H9 (cell line): ENCODE data around the gene DMBT1. TPM values are rescaled to one million over a fixed set of nuclear protein-coding genes. Genes with fewer than 3 reads are reported as not detected.

Experiments
- DNase-seq: peaks from one replicate; pipeline ENCODE4 v3.0.0-alpha.2; 2017
- H2AFZ ChIP-seq: one replicate; pipeline ENCODE4 v1.6.1; 2013; ENCODE audit warnings: mild to moderate bottlenecking, low read length, control low read depth, moderate library complexity
- H2AK5ac ChIP-seq: 2 replicates; pipeline ENCODE4 v1.6.1; 2013; ENCODE audit warnings: low read length, control low read depth, mixed read lengths; ENCODE audit not compliant: insufficient read length
- H2BK120ac ChIP-seq: one replicate; pipeline ENCODE4 v1.6.1; 2013; ENCODE audit warnings: low read depth, mild to moderate bottlenecking, low read length, control low read depth, inconsistent platforms; ENCODE audit not compliant: poor library complexity, severe bottlenecking
- H2BK12ac ChIP-seq: 2 replicates; pipeline ENCODE4 v1.6.1; 2013; ENCODE audit warnings: low read length, control low read depth, mixed read lengths, low read depth; ENCODE audit not compliant: insufficient read length
- H2BK15ac ChIP-seq: 2 replicates; pipeline ENCODE4 v1.6.1; 2013; ENCODE audit warnings: low read depth, low read length, control low read depth
- H2BK20ac ChIP-seq: one replicate; pipeline ENCODE4 v1.6.1; 2013; ENCODE audit warnings: low read depth, mild to moderate bottlenecking, low read length, control low read depth, inconsistent platforms; ENCODE audit not compliant: poor library complexity, severe bottlenecking
- H2BK5ac ChIP-seq: 2 replicates; pipeline ENCODE4 v1.6.1; 2013; ENCODE audit warnings: low read length, control low read depth, mixed read lengths; ENCODE audit not compliant: insufficient read length
- H3K14ac ChIP-seq: 2 replicates; pipeline ENCODE4 v1.6.1; 2013; ENCODE audit warnings: low read length, control low read depth; ENCODE audit not compliant: insufficient read depth
- H3K18ac ChIP-seq: 2 replicates; pipeline ENCODE4 v1.6.1; 2013; ENCODE audit warnings: low read depth, mild to moderate bottlenecking, mixed read lengths, low read length, control low read depth; ENCODE audit not compliant: insufficient read length
- H3K23ac ChIP-seq: 2 replicates; pipeline ENCODE4 v1.6.1; 2013; ENCODE audit warnings: low read length, control low read depth, mixed read lengths, low read depth; ENCODE audit not compliant: insufficient read length
- H3K23me2 ChIP-seq: 2 replicates; pipeline ENCODE4 v1.6.1; 2013; ENCODE audit warnings: low read depth, mild to moderate bottlenecking, mixed read lengths, low read length, control low read depth; ENCODE audit not compliant: insufficient read length, poor library complexity, severe bottlenecking
- H3K27ac ChIP-seq: 2 replicates; pipeline ENCODE4 v1.5.1; 2013; ENCODE audit warnings: low read length, control low read depth, mixed read lengths, low read depth; ENCODE audit not compliant: insufficient read length
- H3K27me3 ChIP-seq: 2 replicates; pipeline ENCODE4 v1.6.1; 2013; ENCODE audit warnings: low read length, control low read depth, inconsistent platforms; ENCODE audit not compliant: insufficient read depth
- H3K4ac ChIP-seq: 2 replicates; pipeline ENCODE4 v1.6.1; 2013; ENCODE audit warnings: low read depth, mild to moderate bottlenecking, control low read depth, inconsistent platforms, low read length, moderate library complexity
- H3K4me1 ChIP-seq: 2 replicates; pipeline ENCODE4 v1.6.1; 2013; ENCODE audit warnings: low read length, control low read depth, inconsistent platforms; ENCODE audit not compliant: insufficient read depth
- H3K4me2 ChIP-seq: 2 replicates; pipeline ENCODE4 v1.6.1; 2013; ENCODE audit warnings: low read length, control low read depth, mixed read lengths; ENCODE audit not compliant: insufficient read length, insufficient read depth
- H3K56ac ChIP-seq: 2 replicates; pipeline ENCODE4 v1.6.1; 2013; ENCODE audit warnings: low read depth, mild to moderate bottlenecking, mixed read lengths, low read length, control low read depth; ENCODE audit not compliant: insufficient read length
- H3K79me1 ChIP-seq: 2 replicates; pipeline ENCODE4 v1.6.1; 2013; ENCODE audit warnings: low read depth, mild to moderate bottlenecking, moderate library complexity, low read length, control low read depth, inconsistent platforms; ENCODE audit not compliant: insufficient read depth, poor library complexity, severe bottlenecking
- H3K79me2 ChIP-seq: 2 replicates; pipeline ENCODE4 v1.6.1; 2013; ENCODE audit warnings: low read length, control low read depth, inconsistent platforms; ENCODE audit not compliant: insufficient read depth
- H3K9ac ChIP-seq: 2 replicates; pipeline ENCODE4 v1.6.1; 2013; ENCODE audit warnings: low read length, control low read depth, mixed read lengths; ENCODE audit not compliant: insufficient read length; ENCODE audit errors: extremely low read depth
- H3K9me3 ChIP-seq: one replicate; pipeline ENCODE4 v1.6.1; 2013; ENCODE audit warnings: low read depth, low read length, inconsistent platforms; ENCODE audit not compliant: control insufficient read depth
- H3T11ph ChIP-seq: one replicate; pipeline ENCODE4 v1.6.1; 2013; ENCODE audit warnings: mild to moderate bottlenecking, low read length, control low read depth, inconsistent platforms
- H4K20me1 ChIP-seq: one replicate; pipeline ENCODE4 v1.6.1; 2013; ENCODE audit not compliant: control insufficient read depth, insufficient read length, insufficient read depth
- H4K5ac ChIP-seq: 2 replicates; pipeline ENCODE4 v1.6.1; 2013; ENCODE audit warnings: low read depth, mild to moderate bottlenecking, mixed read lengths, low read length, control low read depth; ENCODE audit not compliant: insufficient read length
- H4K8ac ChIP-seq: replicated peaks from 2 replicates; pipeline ENCODE4 v1.6.1; 2013; ENCODE audit warnings: low read length, control low read depth, mixed read lengths, low read depth; ENCODE audit not compliant: insufficient read length
- H4K91ac ChIP-seq: 2 replicates; pipeline ENCODE4 v1.6.1; 2013; ENCODE audit warnings: low read depth, mild to moderate bottlenecking, moderate library complexity, mixed read lengths, low read length, control low read depth; ENCODE audit not compliant: insufficient read length
- H3K27ac Mint-ChIP-seq, 3 experiments: 2 replicates in 2 of 3; 3 replicates in 1 of 3; pipeline ENCODE4 v1.8.0; 2020 to 2021; ENCODE audit warnings: mixed read lengths in 3 of 3, mild to moderate bottlenecking in 1 of 3, moderate library complexity in 1 of 3
- H3K27me3 Mint-ChIP-seq: 2 replicates; pipeline ENCODE4 v1.8.0; 2021; ENCODE audit warnings: low read depth, mild to moderate bottlenecking, moderate library complexity, mixed read lengths
- H3K36me3 Mint-ChIP-seq, 3 experiments: 2 replicates in 2 of 3; 3 replicates in 1 of 3; pipeline ENCODE4 v1.8.0; 2020 to 2021; ENCODE audit warnings: low read depth in 3 of 3, mixed read lengths in 3 of 3; ENCODE audit not compliant: insufficient read depth in 1 of 3
- H3K4me1 Mint-ChIP-seq, 2 experiments: 2 replicates each; pipeline ENCODE4 v1.8.0; 2020; ENCODE audit warnings: mixed read lengths in 2 of 2
- H3K4me3 Mint-ChIP-seq, 2 experiments: 2 replicates in 1 of 2; 3 replicates in 1 of 2; pipeline ENCODE4 v1.8.0; 2020 to 2021; ENCODE audit warnings: mild to moderate bottlenecking in 2 of 2, mixed read lengths in 2 of 2, moderate library complexity in 1 of 2
- H3K9me3 Mint-ChIP-seq, 2 experiments: 2 replicates in 1 of 2; 3 replicates in 1 of 2; pipeline ENCODE4 v1.8.0; 2020; ENCODE audit warnings: mild to moderate bottlenecking in 2 of 2, mixed read lengths in 2 of 2, moderate library complexity in 1 of 2
- CTCF ChIP-seq: fragments of 200-600 bp; sonication (generic); conservative IDR thresholded peaks from 3 replicates; pipeline ENCODE4 v1.8.0; 2021; ENCODE audit warnings: antibody characterized with exemption, mild to moderate bottlenecking
- WGBS: extraction: QIAGEN DNeasy Blood & Tissue Kit; methylation state at CpG from one replicate; pipeline ENCODE4 v1.1.7; 2013; ENCODE audit warnings: missing lambda C conversion rate, low lambda C conversion rate, mixed read lengths; ENCODE audit not compliant: insufficient read length; ENCODE audit errors: extremely low coverage; 5-methylcytosine and 5-hydroxymethylcytosine counted together
- total RNA-seq: library from RNA; stranded (reverse); gene quantifications from 2 replicates; pipeline ENCODE4 v1.2.1, GENCODE V29; 2021

Gene DMBT1
- total RNA-seq, 1 experiment from 2014 or later = 0.04 TPM

DNA sequence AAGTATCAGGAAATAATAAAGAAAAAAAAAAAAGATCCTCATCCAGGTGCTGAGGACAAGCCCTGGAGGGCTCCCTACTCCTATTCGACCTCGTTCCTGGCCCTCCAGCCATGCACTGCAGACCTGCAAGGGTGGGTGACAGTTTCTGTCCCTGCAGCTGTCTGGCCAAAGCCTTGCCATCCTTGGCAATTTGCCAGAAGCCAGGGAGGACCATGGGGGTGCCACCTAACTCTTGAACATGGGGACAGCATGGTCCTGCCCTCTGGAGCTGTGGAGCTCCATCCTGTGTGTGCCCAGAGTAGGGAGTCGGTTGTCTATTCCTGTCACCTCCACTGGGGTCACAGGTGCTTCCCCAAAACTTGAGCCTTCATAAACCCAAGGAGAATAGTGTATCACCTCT, 27.8 kb downstream of the DMBT1 start:
- Mint-ChIP-seq H3K36me3 (no peaks in the 10 kb centered on the region; a peak in 1 of 7 replicates), H3K9me3 (peaks cover 0 to 10% of the 10 kb centered on the region in 2 experiments; a peak in 4 of 5 replicates), H3K4me3 (no peak overlapping the region), H3K4me1 (no peaks in the 10 kb centered on the region; a peak in 1 of 4 replicates), H3K27ac (no peak overlapping the region), H3K27me3 (peaks cover 13% of the 10 kb centered on the region)
- WGBS = no CpG with 5 or more reads among the region's 3 CpGs
- Histone ChIP-seq H3K23me2 (no peaks in the 10 kb centered on the region), H3K9me3 (no peaks in the 10 kb centered on the region), H3T11ph (no peak overlapping the region), H3K56ac (no peak overlapping the region), H3K18ac (no peak overlapping the region), H3K27me3 (no peaks in the 10 kb centered on the region), H2BK12ac (no peak overlapping the region), H3K4me1 (no peaks in the 10 kb centered on the region), H4K8ac (no peak overlapping the region), H3K27ac (no peak overlapping the region), H2BK5ac (no peak overlapping the region), H3K4ac (no peak overlapping the region), H4K91ac (no peak overlapping the region), H2AK5ac (no peak overlapping the region), H3K9ac (no peak overlapping the region), H2BK15ac (no peak overlapping the region), H3K14ac (no peak overlapping the region), H3K79me1 (no peaks in the 10 kb centered on the region), H3K79me2 (no peaks in the 10 kb centered on the region), H3K23ac (no peak overlapping the region), H4K5ac (no peak overlapping the region), H4K20me1 (no peaks in the 10 kb centered on the region), H3K4me2 (no peak overlapping the region), H2AFZ (no peak overlapping the region), H2BK120ac (no peak overlapping the region), H2BK20ac (no peak overlapping the region)
- TF ChIP-seq CTCF = no peak
- DNase-seq = no peak
